HG03159 (cell line): ENCODE results near the gene PLEKHA7.
"Not testable (repeated sequence)": the region's sequence is repeated elsewhere in the genome, so short reads cannot be mapped to it uniquely, and the experiment has no call there.

Experiments used
- ATAC-seq: cut with Tn5 transposase; IDR thresholded peaks from one replicate; pipeline ENCODE4 v1.9.1; 2021; ENCODE audit warnings: mild to moderate bottlenecking, moderate library complexity; ENCODE audit not compliant: unreplicated experiment

The PLEKHA7 gene

DNA sequence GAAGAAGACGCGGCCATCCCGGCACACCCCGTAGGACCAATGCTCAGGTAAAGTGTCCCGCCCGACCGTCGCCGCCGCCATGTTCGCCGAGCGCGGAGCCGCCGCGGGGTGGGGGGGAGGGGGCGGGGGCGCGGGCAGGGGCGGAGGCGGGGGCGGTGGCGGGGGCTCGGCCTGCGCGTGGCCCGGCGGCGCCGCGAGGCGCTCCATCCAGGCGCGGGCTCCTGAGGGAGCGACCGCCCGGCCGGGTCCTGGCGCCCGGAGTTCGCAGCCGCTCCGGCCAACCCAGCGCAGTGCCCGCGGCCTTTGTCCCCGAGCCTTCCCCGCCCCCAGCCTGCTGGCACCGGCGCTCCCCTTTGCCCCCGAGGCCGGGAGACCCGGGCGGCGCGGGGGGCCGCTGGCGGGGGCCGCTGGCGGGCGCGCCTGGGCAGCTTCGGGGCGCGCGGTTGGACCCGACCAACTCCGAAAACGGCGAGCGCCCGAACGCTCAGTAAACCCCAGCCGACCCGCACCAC, at the start of gene PLEKHA7:
Gene PLEKHA7, minus strand, starts transcription at position 94 of the 512 bp plus-strand sequence. Its CDS starts 13 bp downstream, at position 81.
- ATAC-seq, result peak; percentile 33

GRCh38 chr11:17063171-17064002, 49.2 kb upstream of the PLEKHA7 start:
- peak; percentile 67 for ATAC-seq

DNA sequence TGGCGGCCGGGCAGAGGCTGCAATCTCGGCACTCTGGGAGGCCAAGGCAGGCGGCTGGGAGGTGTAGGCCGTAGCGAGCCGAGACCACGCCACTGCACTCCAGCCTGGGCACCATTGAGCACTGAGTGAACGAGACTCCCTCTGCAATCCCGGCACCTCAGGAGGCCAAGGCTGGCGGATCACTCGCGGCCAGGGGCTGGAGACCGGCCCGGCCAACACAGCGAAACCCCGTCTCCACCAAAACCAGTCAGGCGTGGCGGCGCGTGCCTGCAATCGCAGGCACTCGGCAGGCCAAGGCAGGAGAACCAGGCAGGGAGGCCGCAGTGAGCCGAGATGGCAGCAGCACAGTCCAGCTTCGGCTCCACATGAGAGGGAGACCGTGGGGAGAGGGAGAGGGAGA, 36.9 kb upstream of the PLEKHA7 start:
- not testable (repeated sequence) for ATAC-seq

- not testable (repeated sequence) for ATAC-seq
Observed at GRCh38 chr11:17048491-17048890, 34.3 kb upstream of the PLEKHA7 start.

GRCh38 chr11:17046690-17047089, 32.5 kb upstream of the PLEKHA7 start:
- ATAC-seq, result no peak

DNA sequence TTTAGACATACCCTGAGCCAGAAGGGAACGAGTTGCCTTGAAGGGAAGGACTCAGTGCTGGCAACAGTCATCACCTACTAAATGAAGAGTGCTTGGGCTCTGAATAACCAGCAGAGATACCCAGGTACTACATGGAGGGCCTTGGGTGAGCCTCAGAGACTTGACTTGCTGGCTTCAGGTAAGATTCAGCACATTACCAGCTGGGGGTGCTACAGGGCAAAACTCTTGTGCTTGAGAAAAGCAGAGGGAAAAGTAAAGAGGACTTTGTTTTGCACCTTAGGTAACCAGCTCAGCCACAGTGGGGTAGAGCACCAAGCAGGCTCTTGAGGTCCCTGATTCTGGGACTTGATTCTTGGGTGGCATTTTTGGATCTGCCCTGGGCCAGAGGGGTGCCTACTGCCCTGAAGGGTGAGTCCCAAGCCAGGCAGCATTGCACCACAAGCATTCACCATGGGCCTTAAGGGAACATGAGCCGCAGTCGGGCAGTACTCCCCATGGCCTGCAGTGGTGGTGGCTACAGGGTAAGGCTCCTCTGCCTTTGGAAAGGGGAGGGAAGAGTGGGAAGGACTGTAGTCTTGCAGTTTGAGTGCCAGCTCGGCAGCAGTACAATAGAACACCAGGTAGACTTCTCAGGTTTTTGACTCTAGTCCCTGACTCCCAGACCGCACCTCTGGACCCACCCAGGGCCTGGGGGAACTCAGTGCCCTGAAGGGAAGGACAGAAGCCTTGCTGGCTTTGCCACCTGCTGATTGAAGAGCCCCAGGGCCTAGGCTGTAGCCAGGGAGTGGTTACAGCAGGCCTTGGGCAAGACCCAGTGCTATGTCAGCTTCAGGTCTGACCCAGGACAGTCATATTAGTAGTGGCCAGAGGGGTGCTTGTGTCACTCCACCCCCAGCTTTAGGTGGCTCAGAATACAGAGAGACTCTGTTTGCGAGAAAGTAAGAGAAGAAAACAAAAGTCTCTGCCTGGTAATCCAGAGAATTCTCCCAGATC, 22.7 kb upstream of the PLEKHA7 start:
- ATAC-seq, result no peak

DNA sequence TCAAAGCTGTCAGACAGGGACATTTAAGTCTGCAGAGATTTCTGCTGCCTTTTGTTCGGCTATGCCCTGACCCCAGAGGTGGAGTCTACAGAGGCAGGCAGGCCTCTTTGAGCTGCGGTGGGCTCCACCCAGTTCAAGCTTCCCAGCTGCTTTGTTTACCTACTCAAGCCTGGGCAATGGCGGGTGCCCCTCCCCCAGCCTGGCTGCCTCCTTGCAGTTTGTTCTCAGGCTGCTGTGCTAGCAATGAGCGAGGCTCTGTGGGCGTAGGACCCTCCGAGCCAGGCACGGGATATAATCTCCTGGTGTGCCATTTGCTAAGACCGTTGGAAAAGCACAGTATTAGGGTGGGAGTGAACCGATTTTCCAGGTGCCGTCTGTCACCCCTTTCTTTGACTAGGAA, 19.8 kb upstream of the PLEKHA7 start:
- ATAC-seq, result not testable (repeated sequence)

DNA sequence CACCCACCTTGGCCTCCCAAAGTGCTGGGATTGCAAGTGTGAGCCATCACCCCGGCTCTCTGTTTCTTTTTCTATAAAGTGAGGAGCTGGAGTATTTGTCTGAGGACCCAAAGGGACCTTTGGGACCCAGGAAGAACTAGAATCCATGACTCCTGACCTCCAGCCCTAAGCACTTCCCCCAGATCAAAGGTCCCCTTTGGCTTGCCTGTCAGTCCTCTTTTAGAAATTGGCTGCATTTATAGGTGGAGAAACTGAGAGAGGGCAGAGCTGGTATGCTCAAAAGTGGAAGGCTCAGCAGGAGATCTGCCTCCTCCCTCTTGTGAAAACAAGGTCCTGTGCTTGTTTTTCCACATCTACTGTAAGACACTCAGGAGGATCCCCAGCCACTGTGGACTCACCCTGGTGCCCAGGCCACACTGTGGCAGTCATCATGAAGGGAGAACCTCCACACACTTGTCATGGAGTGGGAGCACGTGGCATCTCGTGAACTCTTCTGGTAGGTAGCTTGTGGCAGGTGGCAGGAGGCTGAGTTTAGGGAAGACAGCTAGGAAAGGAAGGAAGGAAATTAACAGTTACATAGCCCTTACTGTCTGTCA, 12.4 kb upstream of the PLEKHA7 start:
- no peak for ATAC-seq

- ATAC-seq, result no peak
Observed at GRCh38 chr11:17024924-17025323, 10.7 kb upstream of the PLEKHA7 start.

DNA sequence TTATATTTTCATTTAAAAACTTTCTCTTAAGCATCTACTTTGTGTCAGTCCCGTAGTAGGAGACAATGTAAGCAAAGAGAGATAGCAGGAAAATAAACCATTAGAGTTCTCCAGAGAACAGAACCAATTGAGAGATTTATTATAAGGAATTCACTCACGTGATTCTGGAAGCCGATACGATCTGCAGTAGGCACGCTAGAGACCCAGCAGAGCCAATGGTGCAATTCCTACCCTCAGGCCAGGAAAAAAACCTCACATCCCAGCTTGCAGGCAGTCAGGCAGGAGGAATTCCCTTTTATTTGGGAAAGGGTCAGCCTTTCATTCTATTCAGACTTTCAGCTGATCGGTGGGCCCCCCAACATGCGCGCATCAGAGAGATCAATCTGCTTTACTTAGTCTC, 7.3 kb upstream of the PLEKHA7 start:
- no peak for ATAC-seq

- no peak for ATAC-seq
Observed at GRCh38 chr11:17020831-17021230, 6.6 kb upstream of the PLEKHA7 start.

DNA sequence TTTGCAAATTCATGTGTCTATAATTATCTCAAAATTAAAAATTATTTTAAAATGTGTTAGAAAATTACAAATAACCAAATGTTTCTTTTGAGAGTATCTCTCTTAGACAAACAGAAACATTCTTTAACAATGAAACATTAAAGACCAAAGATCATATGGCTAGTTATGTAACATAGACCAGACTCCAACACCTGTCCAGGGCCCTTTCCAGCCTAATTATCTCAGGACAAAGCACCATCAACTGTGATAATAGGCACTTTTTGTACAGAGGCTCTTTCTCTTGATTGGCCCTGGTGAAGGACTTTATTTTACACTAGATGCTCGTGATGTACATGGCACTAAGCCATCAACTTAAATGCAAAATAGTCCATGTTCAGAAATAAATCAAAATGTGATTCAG, 5.0 kb upstream of the PLEKHA7 start:
- no peak for ATAC-seq

DNA sequence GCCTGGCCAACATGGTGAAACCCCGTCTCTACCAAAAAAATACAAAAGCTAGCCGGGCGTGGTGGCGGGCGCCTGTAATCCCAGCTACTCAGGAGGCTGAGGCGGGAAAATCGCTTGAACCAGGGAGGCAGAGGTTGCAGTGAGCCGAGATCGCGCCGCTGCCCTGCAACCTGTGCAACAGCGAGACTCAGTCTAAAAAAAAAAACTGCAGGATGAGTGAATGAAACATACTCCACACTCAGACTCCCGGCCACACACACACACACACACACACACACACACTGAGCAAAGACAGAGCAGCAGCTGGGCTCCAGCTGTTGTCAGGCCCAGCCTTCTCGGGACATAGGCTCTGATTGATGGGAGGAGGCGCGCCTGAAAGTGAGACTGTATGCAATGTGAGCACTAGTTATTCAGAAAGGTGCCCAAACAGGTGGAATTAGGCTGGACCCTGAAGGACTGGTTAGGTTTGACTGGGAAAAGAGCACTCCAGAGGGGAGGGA, 1.5 kb upstream of the PLEKHA7 start:
- ATAC-seq, result no peak

- no peak for ATAC-seq
Observed at GRCh38 chr11:17014833-17015626, 816 bp upstream of the PLEKHA7 start.

DNA sequence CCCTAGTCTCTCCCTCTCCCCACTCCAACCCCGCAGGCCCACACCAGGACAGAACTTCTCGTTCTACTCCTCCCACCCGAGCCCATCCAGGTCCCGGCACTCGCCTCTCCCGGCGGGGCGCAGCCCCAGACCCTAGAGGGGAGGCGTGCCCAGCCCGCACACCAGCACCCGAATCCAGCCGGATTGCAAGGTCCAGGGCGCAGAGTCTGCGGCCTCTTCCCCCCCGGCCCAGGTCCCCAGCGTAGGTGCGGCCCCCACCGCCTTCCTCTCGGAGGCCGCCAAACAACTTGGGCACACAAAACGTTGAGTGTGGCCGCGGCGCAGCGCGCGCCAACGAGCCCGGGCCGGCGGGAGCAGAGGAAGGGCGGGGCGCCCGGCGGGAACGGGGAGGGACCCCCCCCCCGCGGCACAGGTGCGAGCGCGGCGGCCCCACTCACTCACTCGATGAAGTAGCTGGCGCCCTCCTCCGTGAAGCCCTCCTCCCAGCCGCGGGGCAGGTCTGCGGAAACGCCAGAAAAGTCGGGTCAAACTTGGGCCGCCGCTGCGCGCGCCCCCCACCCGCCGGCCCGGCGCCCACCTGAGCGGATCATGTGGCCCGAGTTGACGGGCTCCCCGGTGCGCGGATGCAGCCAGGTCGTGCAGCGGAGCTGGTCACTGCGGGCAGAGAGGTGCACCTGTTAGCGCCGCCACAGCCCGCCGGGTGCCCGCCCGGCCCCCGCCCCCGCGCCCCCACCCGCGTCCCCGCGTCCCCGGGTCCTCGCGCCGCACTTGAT, 480 bp downstream of the PLEKHA7 start:
- peak; percentile 39 for ATAC-seq

DNA sequence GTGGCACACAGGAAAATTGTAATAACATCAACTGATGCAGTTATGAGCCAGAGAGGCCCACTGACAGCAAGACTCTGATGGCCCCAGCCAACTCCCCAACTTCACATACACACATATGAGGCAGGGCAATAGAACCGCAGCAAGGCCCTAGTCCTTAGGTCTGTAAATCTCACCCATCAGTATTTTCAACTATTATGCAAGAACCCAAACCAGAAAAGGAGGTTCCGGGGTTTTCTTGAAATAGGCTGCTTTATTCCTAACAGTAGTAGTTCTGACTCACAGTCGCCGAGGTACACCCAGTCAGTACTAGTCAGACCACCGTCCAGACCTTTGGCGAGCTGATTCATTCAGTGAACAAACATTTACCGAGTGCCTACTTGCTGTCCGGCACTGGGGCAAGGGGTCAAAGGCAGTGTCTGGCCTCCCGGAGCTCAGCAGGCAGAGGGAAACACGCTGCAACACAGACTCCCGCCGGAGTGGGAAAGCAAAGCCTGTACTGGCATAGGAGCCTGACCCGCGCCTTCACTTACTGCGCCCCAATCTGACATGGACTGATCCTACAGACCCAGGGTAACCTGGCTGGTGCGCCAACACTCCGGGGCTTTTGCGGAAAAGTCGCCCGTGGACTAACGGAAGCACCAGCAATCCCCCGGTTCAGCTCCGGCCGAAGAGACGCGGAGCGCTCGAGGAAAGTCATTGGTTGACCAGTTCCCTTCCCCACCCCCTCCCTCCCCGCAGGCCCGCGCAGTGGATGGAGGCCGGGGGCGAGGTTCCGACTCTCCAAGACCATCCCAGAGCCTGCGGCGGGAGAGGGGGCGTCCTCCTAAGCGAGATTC, 1.3 kb downstream of the PLEKHA7 start:
- ATAC-seq, result no peak

- no peak for ATAC-seq
Observed at GRCh38 chr11:17012179-17012578, 2.0 kb downstream of the PLEKHA7 start.

GRCh38 chr11:17010851-17011420, 3.3 kb downstream of the PLEKHA7 start:
- ATAC-seq, result no peak
